ENCODE results near the gene PCDHB1. TPM values are rescaled to one million over a fixed set of nuclear protein-coding genes. Genes with fewer than 3 reads are reported as not detected.

The PCDHB1 gene
- not detected for total RNA-seq
- long read RNA-seq, result 0 reads

DNA sequence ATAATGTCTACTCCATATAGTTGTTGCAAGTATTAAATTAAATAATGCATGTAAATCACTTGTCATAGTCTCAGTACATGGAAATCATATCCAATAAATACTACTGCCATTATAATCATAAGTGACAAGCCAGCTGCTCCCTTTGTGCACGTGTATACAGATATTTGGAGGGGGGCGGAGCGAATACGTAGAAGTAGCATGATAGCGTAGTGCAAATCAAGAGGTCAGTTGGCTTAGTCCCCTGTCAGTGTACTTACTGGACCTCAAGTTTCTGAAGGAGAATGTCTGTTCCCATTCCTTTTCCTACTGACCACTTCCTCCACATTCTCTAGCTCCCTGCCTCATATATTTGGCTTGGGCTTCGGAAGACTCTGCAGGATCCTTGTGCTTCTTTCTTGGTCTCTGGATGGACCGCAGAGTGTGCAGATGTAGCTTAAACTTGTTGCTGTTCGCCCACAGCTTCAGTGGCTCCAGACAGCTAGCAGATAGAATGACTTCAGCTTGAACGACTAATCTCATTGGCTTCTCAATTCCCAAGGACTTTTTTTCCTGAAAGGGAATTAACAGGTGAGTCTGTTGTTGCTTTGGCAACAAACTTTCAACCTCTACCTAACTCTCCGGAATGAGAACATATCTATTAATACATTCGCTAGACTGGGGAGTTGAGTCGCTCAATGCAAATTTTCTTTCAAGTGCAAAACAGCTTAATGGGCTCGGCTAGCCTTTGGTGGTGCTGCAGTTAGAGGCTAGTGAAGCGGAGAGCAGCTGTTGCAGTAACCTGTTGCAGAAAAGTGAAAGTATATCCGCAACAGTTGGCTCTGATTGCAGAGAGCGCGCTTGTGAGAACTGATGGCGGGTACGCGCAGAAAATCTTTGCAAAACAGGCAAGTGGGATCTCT is at the start of gene PCDHB1:
Gene PCDHB1 (plus strand): TSS at position 753 of the 899 bp plus-strand sequence. CDS start 97 bp downstream, at position 850.
- intact Hi-C loops (cut with DNase I), result no loop called here
- ATAC-seq (ENCODE audit: poor library complexity), result no peak
- DNase-seq, result no peak

GRCh38 chr5:141001446-141001843 is 49.7 kb upstream of the PCDHB1 start:
- intact Hi-C loops (cut with DNase I), result no loop called here
- no peak for ATAC-seq (ENCODE audit: poor library complexity)
- no peak for DNase-seq

GRCh38 chr5:141001844-141002604 is 49.1 kb upstream of the PCDHB1 start:
- DNase-seq (no peak), ATAC-seq (ENCODE audit: poor library complexity) (no peak)
- intact Hi-C loops (cut with DNase I), result no loop called here

DNA sequence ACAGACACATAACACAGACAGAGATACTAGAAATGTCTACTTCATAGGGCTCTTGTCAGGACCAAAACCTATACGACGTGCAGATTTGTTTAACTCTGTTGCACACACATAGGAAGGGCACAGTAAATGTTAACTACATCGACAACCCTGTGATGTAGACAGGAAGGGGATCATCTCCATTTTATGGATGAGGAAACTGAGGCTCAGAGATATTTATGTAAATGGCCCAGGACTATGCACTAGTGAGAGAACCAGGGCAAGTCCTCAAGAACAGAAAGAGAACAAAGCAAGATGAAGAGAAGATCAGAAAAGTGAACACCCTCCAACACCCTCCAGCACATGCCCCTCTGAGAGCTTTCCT is 48.6 kb upstream of the PCDHB1 start:
- ATAC-seq (ENCODE audit: poor library complexity) (no peak), DNase-seq (no peak)
- intact Hi-C loops (cut with DNase I), result no loop called here

- no peak for ATAC-seq (ENCODE audit: poor library complexity)
Measured at GRCh38 chr5:141003031-141003430, 48.1 kb upstream of the PCDHB1 start.

GRCh38 chr5:141003791-141004611 is 47.2 kb upstream of the PCDHB1 start:
- intact Hi-C loops (cut with DNase I), result no loop called here
- DNase-seq (no peak), ATAC-seq (ENCODE audit: poor library complexity) (no peak)

More at GRCh38 chr5:141003031-141003430, 48.1 kb upstream of the PCDHB1 start:
- intact Hi-C loops (cut with DNase I), result no loop called here
- DNase-seq, result no peak

GRCh38 chr5:141007791-141008190 is 43.4 kb upstream of the PCDHB1 start:
- no peak for ATAC-seq (ENCODE audit: poor library complexity)
- intact Hi-C loops (cut with DNase I), result no loop called here
- no peak for DNase-seq

GRCh38 chr5:141010047-141010793 is 41.0 kb upstream of the PCDHB1 start:
- DNase-seq (no peak), ATAC-seq (ENCODE audit: poor library complexity) (no peak)
- intact Hi-C loops (cut with DNase I), result no loop called here

- ATAC-seq (ENCODE audit: poor library complexity) (no peak), DNase-seq (no peak)
- intact Hi-C loops (cut with DNase I), result no loop called here
Measured at GRCh38 chr5:141017943-141018342, 33.2 kb upstream of the PCDHB1 start.

GRCh38 chr5:141022384-141022783 is 28.8 kb upstream of the PCDHB1 start:
- ATAC-seq (ENCODE audit: poor library complexity) (no peak), DNase-seq (no peak)
- intact Hi-C loops (cut with DNase I), result no loop called here

DNA sequence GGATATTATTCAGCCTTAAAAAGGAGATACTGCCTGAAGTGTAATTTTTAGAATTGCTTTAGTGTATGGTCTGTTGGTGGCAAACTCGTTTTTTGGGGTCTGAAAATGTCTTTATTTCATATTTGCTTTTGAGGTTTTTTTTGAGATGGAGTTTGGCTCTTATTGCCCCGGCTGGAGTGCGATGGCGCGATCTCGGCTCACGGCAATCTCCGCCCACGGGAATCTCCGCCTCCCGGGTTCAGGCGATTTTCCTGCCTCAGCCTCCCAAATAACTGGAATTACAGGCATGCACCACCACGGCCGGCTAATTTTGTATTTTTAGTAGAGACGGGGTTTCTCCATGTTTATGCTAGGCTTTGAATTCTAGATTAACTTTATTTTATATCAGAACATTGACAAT is 20.2 kb upstream of the PCDHB1 start:
- no peak for ATAC-seq (ENCODE audit: poor library complexity)
- intact Hi-C loops (cut with DNase I), result no loop called here
- DNase-seq, result no peak

DNA sequence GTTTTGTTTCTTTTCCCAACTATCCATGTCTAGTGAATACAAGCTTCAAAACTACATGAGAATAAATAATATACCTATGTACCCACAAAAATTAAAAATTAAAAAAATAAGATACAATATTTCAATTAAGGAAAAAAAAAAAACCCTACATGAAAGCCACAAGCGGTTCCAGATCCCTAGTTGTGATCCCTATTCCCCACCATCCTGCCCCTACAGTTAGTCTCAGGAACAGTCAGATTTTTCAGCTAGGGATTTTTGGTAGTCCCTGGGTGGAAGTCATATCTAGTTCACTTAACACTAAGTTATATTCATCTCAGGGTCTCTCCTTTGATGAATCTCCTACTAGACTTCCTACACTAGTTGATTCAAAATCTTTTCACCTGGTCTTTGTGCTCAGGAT is 18.5 kb upstream of the PCDHB1 start:
- DNase-seq, result no peak
- no peak for ATAC-seq (ENCODE audit: poor library complexity)
- intact Hi-C loops (cut with DNase I), result no loop called here

- intact Hi-C loops (cut with DNase I), result no loop called here
- DNase-seq (no peak), ATAC-seq (ENCODE audit: poor library complexity) (no peak)
Measured at GRCh38 chr5:141039061-141039460, 12.1 kb upstream of the PCDHB1 start.

DNA sequence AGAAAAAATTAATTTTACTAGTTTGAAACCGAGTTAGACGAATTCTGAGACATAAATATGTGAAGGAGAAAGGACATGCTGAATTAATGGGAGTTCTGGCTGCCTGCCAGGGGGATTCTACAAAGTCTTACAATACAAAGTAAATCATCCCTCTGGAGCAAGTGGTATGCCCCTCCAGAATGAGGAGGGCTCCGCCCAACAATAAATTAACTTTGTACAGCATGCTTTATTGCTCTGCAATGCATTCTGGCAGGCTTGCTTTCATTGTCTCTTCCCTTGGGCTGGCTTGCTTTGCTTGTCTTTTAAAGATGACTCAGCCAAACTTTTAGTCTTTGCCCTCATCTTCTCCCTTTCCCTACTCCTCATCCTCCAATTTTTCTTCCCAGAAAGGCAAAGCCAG is 11.7 kb upstream of the PCDHB1 start:
- ATAC-seq (ENCODE audit: poor library complexity), result no peak
- intact Hi-C loops (cut with DNase I), result no loop called here

DNA sequence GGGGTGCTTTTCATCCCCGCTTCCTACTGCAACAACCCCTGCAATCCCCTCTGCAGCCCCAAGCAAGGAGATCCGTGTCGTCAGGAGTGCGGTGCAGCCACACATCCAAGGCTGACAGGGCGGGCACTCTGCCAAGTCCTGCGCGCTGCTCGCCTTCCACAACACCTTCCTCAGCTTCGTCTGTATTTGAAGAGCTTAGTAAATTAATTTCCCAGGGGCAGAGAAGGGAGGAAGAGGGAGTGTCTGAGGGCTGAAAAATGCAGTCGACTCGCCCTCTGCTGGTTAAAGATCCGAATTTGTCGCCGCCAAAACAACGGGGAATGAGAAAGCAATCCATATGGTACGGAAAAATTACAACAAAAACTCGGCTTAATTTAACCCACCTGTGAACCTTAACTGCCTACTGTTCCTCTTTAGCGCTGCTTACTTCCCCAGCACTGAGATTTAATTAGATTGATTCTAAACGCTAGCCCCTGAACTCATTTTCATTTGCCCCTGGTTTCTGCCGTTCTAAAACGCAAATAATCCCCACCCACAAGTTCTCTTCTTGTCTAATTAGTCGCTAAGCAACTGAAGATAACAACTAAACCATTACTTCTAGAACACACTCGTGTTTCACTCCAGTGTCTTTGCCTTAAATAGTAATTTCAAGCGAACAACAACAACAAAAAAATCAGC is 10.9 kb upstream of the PCDHB1 start:
- intact Hi-C loops (cut with DNase I), result loop anchor here (10.0 kb wide), 1 partner anchor 665 kb away; no protein-coding TSS in a partner anchor
- ATAC-seq (ENCODE audit: poor library complexity) (peak; percentile 61), DNase-seq (no peak)

More for the DNA sequence above, 11.7 kb upstream of the PCDHB1 start:
- DNase-seq, result no peak

DNA sequence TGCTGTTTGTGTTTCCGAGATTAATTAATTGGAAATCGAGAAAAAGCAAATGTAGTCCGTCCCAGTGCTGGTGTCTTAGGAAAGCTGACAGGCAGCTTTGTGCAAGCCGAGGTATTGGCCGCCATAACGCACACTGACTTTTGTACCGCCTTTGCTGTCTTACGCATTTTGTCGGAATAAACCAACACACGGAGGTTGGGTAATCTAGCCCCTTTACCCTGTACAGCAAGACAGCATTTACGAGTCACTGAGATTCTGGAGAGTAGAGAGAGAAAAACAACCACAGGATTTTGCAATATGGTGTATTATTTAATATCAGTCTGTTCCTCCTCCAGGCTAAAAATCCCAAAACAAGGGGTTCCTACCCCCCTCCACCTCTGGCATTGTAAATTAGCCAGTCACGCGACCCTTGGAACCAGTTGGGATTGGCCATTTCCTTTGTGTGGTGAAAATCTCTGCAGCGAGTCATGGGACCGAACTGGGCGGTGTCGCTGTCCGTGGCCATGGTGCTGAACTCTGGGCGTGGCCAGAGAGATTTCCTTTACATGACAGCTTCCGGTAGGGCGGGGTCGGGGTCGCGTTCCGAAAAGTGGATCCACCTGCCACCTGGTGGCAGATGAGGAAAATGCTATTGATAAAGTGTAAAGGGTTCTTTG is 10.3 kb upstream of the PCDHB1 start:
- DNase-seq (peak; percentile 92), ATAC-seq (ENCODE audit: poor library complexity) (peak; percentile 97)
- intact Hi-C loops (cut with DNase I), result loop anchor here (10.0 kb wide), 1 partner anchor 666 kb away; no protein-coding TSS in a partner anchor

- intact Hi-C loops (cut with DNase I), result loop anchor here (10.0 kb wide), 1 partner anchor 667 kb away; no protein-coding TSS in a partner anchor
- no peak for DNase-seq
- no peak for ATAC-seq (ENCODE audit: poor library complexity)
Measured at GRCh38 chr5:141041427-141041785, 9.8 kb upstream of the PCDHB1 start.
